MM.1S (cell line): Measurements from ENCODE around the gene KIRREL2.

Experiments
- CTCF ChIP-seq: fragments of 300-600 bp; sonication (generic); IDR thresholded peaks from 2 replicates; pipeline ENCODE4 v1.5.1; 2016; ENCODE audit warnings: antibody characterized with exemption, low read length, mixed read lengths
- EZH2 ChIP-seq: fragments of 300-600 bp; sonication (generic); optimal IDR thresholded peaks from 2 replicates; pipeline ENCODE3; 2017; ENCODE audit warnings: low read depth, mild to moderate bottlenecking, antibody characterized with exemption, low read length, mixed read lengths
- EZH2phosphoT487 ChIP-seq: fragments of 300-600 bp; sonication (generic); IDR thresholded peaks from 2 replicates; pipeline ENCODE4 v1.6.1; 2018; ENCODE audit warnings: antibody characterized with exemption, low read length

- no peak for TF ChIP-seq EZH2
- no peak for TF ChIP-seq CTCF
- TF ChIP-seq EZH2phosphoT487, result no peak
Observed at GRCh38 chr19:35868823-35869326, 12.2 kb downstream of the KIRREL2 start.
